ENCODE measurements around the gene MACROD2.

GRCh38 chr20:15937179-15937578, 1941.9 kb downstream of the MACROD2 start:
- TF ChIP-seq, protein P1, sequence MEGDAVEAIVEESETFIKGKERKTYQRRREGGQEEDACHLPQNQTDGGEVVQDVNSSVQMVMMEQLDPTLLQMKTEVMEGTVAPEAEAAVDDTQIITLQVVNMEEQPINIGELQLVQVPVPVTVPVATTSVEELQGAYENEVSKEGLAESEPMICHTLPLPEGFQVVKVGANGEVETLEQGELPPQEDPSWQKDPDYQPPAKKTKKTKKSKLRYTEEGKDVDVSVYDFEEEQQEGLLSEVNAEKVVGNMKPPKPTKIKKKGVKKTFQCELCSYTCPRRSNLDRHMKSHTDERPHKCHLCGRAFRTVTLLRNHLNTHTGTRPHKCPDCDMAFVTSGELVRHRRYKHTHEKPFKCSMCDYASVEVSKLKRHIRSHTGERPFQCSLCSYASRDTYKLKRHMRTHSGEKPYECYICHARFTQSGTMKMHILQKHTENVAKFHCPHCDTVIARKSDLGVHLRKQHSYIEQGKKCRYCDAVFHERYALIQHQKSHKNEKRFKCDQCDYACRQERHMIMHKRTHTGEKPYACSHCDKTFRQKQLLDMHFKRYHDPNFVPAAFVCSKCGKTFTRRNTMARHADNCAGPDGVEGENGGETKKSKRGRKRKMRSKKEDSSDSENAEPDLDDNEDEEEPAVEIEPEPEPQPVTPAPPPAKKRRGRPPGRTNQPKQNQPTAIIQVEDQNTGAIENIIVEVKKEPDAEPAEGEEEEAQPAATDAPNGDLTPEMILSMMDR (IDR thresholded peaks at IDR 0.05): no peak
- no peak for TF ChIP-seq POLR2A (IDR thresholded peaks at IDR 0.05; ENCODE audit: low read length)
- TF ChIP-seq MAZ (IDR thresholded peaks at IDR 0.05; ENCODE audit: borderline replicate concordance, low read depth, low read length): no peak
- TF ChIP-seq EP300 (IDR thresholded peaks at IDR 0.05): no peak

Measured in A549 (cell line).